ENCODE results near the gene SCFD2. TPM values are rescaled to one million over a fixed set of nuclear protein-coding genes. Genes with fewer than 3 reads are reported as not detected.

SCFD2 gene
- total RNA-seq, 1 experiment from 2014 or later: 36.6 TPM

DNA sequence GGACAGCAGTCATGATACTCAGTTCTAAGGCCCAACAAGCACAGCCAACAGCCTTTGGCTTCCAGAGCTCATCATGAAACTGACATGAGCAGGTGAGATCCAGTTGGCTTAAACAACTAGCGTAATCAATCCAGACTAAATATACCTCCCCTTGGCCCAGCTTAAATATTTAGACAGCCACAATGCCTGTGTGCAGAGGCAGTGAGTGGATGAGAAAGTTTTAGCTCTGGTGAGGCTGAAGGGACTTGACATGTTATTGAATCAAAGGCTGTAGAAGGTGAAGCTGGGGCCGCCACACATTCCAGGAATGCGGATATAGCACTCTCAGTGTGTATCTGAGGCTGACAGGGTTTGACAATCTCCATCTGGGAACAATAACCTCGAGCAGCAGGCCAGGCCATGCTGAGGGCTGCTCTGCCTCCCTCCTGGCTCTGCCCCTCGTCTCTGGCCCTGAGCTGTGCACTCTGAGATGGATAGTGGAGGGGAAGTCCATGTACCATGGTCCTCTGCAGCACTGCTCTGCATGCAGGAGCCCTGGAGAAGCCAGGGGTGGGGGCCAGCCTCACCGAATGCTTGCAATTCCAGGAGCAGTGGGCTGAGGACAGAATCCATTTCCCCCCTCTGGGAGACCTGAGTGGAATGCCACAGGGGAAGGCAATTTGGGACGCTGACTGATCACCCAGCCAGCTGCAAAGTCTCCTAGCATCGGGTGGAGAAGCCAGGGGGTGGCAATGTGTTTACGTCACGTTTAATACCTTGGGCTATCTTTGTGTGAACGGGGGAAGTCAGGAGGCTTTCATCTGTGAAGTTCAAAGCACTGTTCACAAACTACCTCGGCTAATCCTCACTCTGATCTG, 541.0 kb downstream of the SCFD2 start:
- DNase-seq: no peak
- Histone ChIP-seq H3K27me3 (ENCODE audit: low read length) (no peaks in the 10 kb centered on the region), H3K36me3 (ENCODE audit: low read depth, low read length) (no peaks in the 10 kb centered on the region), H3K9ac (ENCODE audit: low read length) (no peak overlapping the region), H3K27ac (ENCODE audit: low read length) (no peak overlapping the region), H3K4me2 (ENCODE audit: low read length) (no peak overlapping the region), H3F3A (ENCODE audit: low read length, unreplicated experiment) (peaks cover 14% of the 10 kb centered on the region), H3K9me2 (replicated peaks; ENCODE audit: low read length) (no peaks in the 10 kb centered on the region), H3K9me3 (ENCODE audit: low read length) (no peaks in the 10 kb centered on the region), H3K4me1 (ENCODE audit: insufficient read depth, low read length) (peaks cover 19% of the 10 kb centered on the region), H4K20me1 (ENCODE audit: low read length) (0 out of 2 replicates have a peak, but pooled peaks cover 3% of the 10 kb centered on the region), H2AFZ (ENCODE audit: low read length) (no peak overlapping the region), H3K79me2 (ENCODE audit: low read length) (no peaks in the 10 kb centered on the region), H3K4me3 (ENCODE audit: low read length) (no peak overlapping the region)
- CTCF ChIA-PET: no interaction called here
- intact Hi-C loops (cut with micrococcal nuclease): no loop called here
- ATAC-seq: no peak
- TF ChIP-seq, protein P1, sequence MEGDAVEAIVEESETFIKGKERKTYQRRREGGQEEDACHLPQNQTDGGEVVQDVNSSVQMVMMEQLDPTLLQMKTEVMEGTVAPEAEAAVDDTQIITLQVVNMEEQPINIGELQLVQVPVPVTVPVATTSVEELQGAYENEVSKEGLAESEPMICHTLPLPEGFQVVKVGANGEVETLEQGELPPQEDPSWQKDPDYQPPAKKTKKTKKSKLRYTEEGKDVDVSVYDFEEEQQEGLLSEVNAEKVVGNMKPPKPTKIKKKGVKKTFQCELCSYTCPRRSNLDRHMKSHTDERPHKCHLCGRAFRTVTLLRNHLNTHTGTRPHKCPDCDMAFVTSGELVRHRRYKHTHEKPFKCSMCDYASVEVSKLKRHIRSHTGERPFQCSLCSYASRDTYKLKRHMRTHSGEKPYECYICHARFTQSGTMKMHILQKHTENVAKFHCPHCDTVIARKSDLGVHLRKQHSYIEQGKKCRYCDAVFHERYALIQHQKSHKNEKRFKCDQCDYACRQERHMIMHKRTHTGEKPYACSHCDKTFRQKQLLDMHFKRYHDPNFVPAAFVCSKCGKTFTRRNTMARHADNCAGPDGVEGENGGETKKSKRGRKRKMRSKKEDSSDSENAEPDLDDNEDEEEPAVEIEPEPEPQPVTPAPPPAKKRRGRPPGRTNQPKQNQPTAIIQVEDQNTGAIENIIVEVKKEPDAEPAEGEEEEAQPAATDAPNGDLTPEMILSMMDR (conservative IDR thresholded peaks at IDR 0.05; ENCODE audit: low read depth, low read length): no peak
- no peak for TF ChIP-seq EZH2 (IDR thresholded peaks at IDR 0.05; ENCODE audit: low read length, unreplicated experiment)
- TF ChIP-seq EZH2phosphoT487 (IDR thresholded peaks at IDR 0.05; ENCODE audit: borderline replicate concordance, low read length): no peak
- POLR2A ChIA-PET (ENCODE audit: unreplicated experiment): no interaction called here
- BruUV-seq (replicated peaks): no TSS peak

DNA sequence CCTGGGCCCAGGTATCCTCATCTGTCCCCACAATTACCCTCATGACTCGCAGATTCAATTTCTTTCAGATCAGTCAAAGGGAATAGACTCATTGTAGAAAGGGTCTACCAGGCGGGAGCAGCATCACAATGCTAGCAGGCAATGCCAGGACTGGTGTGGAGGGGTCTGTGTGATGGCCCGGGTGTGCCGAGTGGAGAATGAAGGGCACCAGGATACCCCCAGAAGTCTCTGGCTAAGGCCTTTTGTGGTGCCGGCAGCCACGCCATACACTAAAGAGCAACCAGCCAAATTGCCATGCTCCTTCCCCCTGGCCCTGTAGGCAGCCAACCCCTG, 541.6 kb downstream of the SCFD2 start:
- Histone ChIP-seq H2AFZ (ENCODE audit: low read length) (no peak overlapping the region), H3K4me1 (ENCODE audit: insufficient read depth, low read length) (peaks cover 19% of the 10 kb centered on the region), H3K9me2 (replicated peaks; ENCODE audit: low read length) (no peaks in the 10 kb centered on the region), H3K27me3 (ENCODE audit: low read length) (no peaks in the 10 kb centered on the region), H3K27ac (ENCODE audit: low read length) (0 out of 2 replicates have a peak overlapping the region, but pooled peaks have one; percentile 85), H3K4me3 (ENCODE audit: low read length) (no peak overlapping the region), H3K9me3 (ENCODE audit: low read length) (no peaks in the 10 kb centered on the region), H4K20me1 (ENCODE audit: low read length) (0 out of 2 replicates have a peak, but pooled peaks cover 3% of the 10 kb centered on the region), H3F3A (ENCODE audit: low read length, unreplicated experiment) (peaks cover 14% of the 10 kb centered on the region), H3K36me3 (ENCODE audit: low read depth, low read length) (no peaks in the 10 kb centered on the region), H3K4me2 (ENCODE audit: low read length) (no peak overlapping the region), H3K79me2 (ENCODE audit: low read length) (no peaks in the 10 kb centered on the region), H3K9ac (ENCODE audit: low read length) (no peak overlapping the region)
- intact Hi-C loops (cut with micrococcal nuclease): no loop called here
- BruUV-seq (replicated peaks): no TSS peak
- no peak for ATAC-seq
- POLR2A ChIA-PET (ENCODE audit: unreplicated experiment): no interaction called here
- CTCF ChIA-PET: no interaction called here
- no peak for DNase-seq
- TF ChIP-seq EZH2phosphoT487 (IDR thresholded peaks at IDR 0.05; ENCODE audit: borderline replicate concordance, low read length) (no peak), EZH2 (IDR thresholded peaks at IDR 0.05; ENCODE audit: low read length, unreplicated experiment) (no peak)
- TF ChIP-seq, protein P1 (conservative IDR thresholded peaks at IDR 0.05; ENCODE audit: low read depth, low read length): no peak

DNA sequence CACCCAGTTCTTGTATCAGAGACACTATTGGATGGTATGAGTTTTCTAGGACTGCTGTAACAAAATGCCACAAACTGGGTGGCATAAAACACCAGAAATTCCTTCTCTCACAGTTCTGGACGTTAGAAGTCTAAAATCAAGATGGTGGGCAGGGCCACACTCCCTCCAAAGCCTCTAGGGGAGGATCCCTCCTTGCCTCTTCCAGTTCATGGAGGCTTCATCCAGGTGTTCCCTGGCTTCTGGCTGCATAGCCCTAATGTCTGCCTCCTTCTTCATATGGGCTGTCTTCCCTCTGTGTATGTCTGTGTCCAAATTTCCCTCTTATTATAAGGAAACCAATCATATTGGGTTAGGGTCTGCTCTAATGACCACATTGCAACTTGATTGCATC, 542.2 kb downstream of the SCFD2 start:
- no peak overlapping the region for H2AFZ ChIP-seq (ENCODE audit: low read length)
- no peaks in the 10 kb centered on the region for H3K27me3 ChIP-seq (ENCODE audit: low read length)
- peak overlapping the region; percentile 32 for H3K4me2 ChIP-seq (ENCODE audit: low read length)
- TF ChIP-seq, protein P1 (conservative IDR thresholded peaks at IDR 0.05; ENCODE audit: low read depth, low read length): no peak
- no peak for TF ChIP-seq EZH2 (IDR thresholded peaks at IDR 0.05; ENCODE audit: low read length, unreplicated experiment)
- no peak for TF ChIP-seq EZH2phosphoT487 (IDR thresholded peaks at IDR 0.05; ENCODE audit: borderline replicate concordance, low read length)
- POLR2A ChIA-PET (ENCODE audit: unreplicated experiment): no interaction called here
- no TSS peak for BruUV-seq (replicated peaks)
- H3K27ac ChIP-seq (ENCODE audit: low read length): peak overlapping the region; percentile 85
- no peak for ATAC-seq
- CTCF ChIA-PET: interaction anchor here (0.5 kb wide), 1 partner anchor 136 kb away, joined by 3 read pairs; no protein-coding TSS in a partner anchor
- no peak overlapping the region for H3K9ac ChIP-seq (ENCODE audit: low read length)
- H3K36me3 ChIP-seq (ENCODE audit: low read depth, low read length): no peaks in the 10 kb centered on the region
- H3K79me2 ChIP-seq (ENCODE audit: low read length): no peaks in the 10 kb centered on the region
- 0 out of 2 replicates have a peak, but pooled peaks cover 3% of the 10 kb centered on the region for H4K20me1 ChIP-seq (ENCODE audit: low read length)
- peaks cover 19% of the 10 kb centered on the region for H3K4me1 ChIP-seq (ENCODE audit: insufficient read depth, low read length)
- intact Hi-C loops (cut with micrococcal nuclease): no loop called here
- no peaks in the 10 kb centered on the region for H3K9me2 ChIP-seq (replicated peaks; ENCODE audit: low read length)
- no peaks in the 10 kb centered on the region for H3K9me3 ChIP-seq (ENCODE audit: low read length)
- H3F3A ChIP-seq (ENCODE audit: low read length, unreplicated experiment): peaks cover 14% of the 10 kb centered on the region
- H3K4me3 ChIP-seq (ENCODE audit: low read length): no peak overlapping the region
- no peak for DNase-seq

Data from PC-3 (cell line).